Right renal pelvis (tissue), 4 donors: Measurements from ENCODE around the gene MSI2. TPM values are rescaled to one million over a fixed set of nuclear protein-coding genes. Genes with fewer than 3 reads are reported as not detected.

ENCODE experiments used
- DNase-seq, 4 donors: peaks; one replicate each; pipeline ENCODE4 v3.0.0-alpha.2; 2013; ENCODE audit warnings: low read depth in 4 of 4, low spot score in 3 of 4, missing footprints in 1 of 4
- polyA plus RNA-seq, 4 donors: library from polyadenylated mRNA; unstranded; fragments of 120-200 nt; gene quantifications; one replicate each; pipeline ENCODE4 v1.2.1, GENCODE V29; 2013; ENCODE audit not compliant: insufficient read length in 4 of 4

Gene MSI2
- polyA plus RNA-seq, 4 donors = 87.4 to 99.4 (median 98.4) TPM

- DNase-seq = no peak
These were observed 380.8 kb downstream of the MSI2 start for GRCh38 chr17:57636985-57637665.

DNA sequence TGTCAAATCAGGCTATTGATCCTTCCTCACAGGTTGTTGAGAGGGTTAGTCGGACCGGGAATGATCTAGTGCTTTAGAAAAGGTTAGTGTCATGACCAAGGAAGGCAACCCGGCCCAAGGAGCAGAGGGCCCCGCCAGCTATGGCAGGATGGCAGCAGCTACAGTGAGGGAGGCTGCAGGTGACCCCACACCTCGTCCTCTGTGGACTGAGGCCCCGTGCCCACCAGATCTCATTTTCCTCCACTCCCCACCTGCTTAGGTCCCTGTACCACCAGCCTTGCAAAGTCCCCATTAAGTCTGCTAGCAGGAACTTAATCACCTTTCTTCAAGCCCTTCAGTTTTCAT, 381.3 kb downstream of the MSI2 start:
- DNase-seq = no peak

DNA sequence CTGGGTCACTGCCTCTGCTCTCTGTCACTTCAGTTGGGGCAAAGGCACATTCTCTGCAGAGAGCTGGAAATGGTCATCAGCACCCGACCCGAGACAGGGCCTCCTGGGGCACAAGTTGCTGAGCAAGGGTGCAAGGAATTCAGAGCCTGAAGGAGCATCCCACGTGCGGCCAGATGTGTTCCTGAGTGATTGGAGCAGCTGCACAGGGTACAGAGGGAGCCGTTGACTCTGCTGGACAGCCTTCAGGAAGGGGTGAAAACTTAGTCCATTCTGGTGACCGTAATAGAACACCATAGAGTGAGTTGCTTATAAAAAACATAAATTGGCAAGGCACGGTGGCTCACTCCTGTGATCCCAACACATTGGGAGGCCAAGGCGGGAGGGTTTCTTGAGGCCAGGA, 382.0 kb downstream of the MSI2 start:
- DNase-seq = no peak

GRCh38 chr17:57639381-57639780, 383.1 kb downstream of the MSI2 start:
- no peak for DNase-seq

- no peak for DNase-seq
These were observed 383.8 kb downstream of the MSI2 start for GRCh38 chr17:57640079-57640478.

- no peak for DNase-seq
These were observed 385.4 kb downstream of the MSI2 start for GRCh38 chr17:57641761-57642160.

DNA sequence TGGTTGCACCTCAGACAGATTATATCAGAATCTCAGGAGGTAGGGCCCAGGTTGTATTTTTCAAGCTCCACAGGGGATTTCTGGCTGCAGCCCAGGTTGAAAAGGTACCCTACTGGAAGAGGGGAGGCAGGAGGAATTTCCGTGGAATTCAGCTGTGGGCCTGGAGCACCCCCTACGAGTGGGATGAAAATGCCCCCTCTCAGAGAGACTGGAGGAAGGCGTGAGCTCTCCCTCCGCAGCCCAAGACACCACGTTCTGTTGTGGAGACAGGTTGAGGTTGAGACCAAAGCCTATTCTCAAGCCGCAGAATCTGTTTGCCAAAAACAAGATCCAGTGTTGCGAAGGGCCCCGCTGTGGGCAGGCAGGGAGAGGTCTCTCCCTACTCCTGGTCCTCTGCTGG, 386.7 kb downstream of the MSI2 start:
- DNase-seq = no peak

DNA sequence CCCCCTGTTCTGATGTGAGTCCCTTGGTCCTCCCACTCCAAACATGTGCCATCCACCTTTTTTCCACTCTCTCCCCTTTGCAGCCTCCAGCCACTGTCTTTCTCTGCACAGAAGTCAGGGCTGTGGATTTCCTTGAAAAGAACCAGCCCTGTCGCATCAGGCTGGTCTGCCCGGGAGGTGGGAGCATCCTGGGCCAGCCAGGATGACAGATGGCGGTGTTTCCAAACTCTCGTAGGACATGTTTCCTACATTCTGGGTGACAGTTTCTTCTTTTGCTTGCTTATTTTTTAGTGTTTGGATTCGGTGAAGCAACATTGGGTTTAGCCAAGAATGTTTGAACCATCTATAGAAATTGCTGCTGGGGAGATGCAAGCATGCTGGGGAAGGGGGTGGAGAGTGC, 388.0 kb downstream of the MSI2 start:
- DNase-seq = no peak

DNA sequence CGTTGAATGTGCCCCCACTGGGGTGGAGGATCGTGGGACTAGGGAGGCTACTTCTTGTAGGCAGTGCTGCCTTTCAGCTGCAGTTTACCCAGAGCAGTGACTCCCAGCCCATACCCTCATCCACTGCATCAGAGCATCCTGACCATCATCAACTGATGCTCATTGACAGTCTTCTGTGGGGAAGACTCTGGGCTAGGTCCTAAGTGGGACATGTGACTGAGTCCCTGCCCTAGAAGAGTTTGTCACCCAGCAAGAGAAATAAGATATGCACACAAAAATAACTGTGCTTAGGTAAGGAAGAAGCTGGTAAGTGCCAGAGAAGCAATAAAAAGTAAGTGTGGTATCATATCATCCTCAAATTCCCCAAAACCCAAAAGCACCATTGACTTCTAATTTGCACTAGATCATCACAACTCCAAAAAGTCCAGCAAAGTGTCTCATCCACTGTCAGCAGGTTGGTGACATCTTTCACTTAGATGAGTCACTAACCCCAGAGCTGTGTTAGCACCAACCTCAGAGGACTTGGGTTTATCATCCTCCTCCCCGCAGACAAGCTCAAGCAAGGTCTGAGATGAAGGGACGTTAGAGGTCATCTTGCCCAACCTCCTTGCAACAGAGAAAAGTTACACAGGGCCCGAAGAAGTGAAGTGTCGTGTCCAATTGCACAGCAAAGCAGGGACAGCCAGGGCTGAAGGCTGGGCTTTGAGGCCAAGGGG, 389.8 kb downstream of the MSI2 start:
- no peak for DNase-seq

GRCh38 chr17:57648720-57649119, 392.4 kb downstream of the MSI2 start:
- DNase-seq = no peak

- DNase-seq = no peak
These were observed 392.9 kb downstream of the MSI2 start for GRCh38 chr17:57649191-57649590.

DNA sequence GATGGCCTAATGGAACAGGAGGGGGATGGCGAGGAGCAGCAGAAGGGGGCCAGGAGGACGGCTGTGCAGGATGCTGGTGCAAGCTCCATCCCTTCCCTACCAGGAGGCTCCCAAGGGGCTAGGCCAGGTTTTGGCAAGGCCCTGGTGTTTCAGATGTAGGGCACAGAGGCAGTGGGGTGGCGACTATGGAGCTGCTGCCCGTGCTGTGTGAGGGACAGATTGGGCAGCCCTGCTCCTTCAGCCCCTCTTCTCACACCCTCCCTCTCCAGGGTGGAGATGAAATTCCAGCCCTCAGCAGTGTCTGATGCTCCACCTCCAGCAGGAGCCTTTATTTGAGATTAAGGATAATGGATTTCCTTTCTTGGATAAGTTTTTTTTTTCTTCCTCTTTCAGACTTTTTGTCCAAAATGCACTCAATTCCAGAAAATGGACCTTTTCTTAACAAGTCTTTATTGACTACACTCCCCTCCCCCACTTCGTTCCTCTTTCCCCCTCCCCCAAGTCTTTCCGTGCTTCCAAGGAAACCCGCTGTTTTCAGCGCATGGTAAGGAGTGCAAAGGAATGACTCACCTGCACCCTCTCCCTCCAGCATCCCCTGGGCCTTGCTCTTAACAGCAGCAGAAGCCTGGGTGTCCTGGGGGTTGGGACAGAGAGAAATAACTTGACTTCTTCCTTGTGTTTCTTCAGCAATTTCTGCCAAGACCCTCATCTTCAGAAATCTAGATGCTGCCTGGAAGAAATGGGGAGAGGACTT, 393.6 kb downstream of the MSI2 start:
- no peak for DNase-seq

- DNase-seq = no peak
These were observed 394.2 kb downstream of the MSI2 start for GRCh38 chr17:57650548-57650947.

DNA sequence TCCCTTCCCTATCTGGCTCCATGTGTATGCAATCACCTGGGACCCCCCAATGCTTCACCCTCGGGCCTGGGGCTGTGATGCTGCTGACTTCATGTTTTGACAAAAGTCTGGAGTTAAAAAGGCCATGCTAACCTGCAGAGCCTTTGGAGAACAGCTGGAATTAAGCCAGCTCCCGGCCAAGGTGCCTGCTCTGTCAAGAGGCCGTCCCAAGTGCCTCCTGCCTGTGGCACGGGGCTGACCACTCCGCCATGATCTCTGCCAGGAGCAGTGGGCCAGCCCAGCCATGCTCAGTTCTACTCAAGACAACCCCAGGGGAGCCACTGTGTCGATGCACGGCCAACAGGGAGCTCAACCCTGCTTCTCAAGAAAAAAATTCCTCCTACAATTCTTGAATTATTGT, 395.1 kb downstream of the MSI2 start:
- DNase-seq = no peak

DNA sequence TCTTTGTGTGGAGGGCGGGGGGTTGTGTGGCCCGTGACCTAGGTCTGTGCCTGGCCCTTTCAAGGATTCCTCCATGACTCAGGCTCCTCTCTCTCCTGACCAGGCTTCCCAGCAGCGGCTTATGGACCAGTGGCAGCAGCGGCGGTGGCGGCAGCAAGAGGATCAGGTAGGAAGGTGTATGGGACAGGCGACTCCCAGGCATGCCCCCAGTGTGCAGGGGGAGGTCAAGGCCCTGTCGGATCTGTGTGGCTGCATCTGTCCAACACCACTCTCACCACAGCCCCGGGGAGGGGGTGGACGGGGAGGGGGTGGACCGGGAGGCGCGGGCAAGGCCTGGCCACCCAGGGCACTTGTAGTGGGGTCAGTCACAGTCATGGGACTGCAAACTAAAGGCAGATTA, 395.7 kb downstream of the MSI2 start:
- no peak for DNase-seq

DNA sequence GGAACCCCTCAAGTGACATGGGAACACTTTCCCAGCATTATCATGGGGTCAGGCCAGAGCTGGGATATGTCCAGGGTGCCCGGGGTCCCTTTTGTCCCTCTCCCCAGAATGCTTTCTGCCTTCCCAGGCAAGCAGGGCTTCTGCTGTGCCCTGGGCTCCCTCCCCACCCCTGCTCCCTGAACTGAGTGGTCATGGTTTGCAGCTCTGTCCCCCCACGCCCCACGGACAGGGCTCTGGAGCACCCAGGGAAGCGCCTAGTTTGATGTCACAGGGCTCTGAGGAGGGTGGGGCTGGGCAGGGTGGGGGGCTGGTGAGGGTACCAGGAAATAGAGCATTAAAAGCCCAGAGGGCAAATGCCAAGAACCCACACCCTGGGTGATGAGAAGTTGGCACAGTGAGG, 396.5 kb downstream of the MSI2 start:
- DNase-seq = no peak

DNA sequence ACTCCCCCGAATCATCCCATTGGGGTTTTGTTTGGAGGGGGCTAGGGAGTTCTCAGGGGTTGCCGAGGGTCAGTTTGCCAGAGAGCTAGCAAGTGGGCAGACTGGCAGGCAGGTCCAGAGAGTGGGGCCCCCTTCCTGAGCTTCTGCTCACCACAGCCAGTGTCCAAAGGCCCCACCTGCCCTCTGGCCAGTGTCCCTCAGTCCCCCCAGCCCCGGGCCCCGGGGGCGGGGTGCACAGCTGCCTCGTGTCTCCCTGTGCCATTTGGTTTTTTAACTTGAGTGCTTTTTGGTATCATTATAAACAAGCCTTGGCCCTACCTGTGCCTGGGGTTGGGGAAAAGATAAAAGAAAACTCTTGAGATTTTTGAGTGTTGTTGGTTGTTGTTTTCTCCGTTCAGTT, 397.0 kb downstream of the MSI2 start:
- no peak for DNase-seq

DNA sequence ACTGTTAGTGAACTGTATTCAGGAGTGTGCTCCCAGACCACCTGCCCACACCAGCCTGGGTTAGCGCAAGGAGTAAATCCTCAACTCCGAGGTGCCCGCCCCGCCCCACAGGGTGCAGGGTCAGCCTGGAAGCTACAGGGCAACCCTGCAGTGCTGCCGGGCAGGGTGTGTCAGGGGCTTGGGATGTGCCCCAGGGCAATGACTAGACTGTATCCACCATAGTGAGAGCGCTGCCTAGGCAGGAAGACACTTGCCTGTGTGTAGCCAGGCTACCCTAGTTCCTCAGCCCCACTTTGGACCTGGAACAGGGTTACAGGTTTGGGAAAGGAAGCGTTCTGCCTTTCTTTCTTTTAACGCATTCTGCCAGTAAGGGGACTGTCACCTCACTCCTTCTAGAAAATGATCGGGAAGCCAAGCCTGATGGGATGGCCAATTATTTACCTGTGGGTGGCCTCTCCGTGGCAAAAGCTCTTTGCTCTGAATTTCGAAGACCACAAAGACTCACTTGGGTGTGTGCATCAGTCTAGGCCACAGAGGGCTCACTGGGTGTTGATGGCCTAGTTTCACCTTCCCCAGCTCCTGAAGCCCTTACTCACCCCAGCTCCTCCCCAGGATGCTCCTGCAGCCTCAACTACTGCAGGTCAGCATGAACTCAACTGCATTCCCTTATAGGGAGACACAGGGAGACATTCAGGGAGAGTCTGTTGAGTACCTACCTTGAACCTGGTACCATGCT, 397.9 kb downstream of the MSI2 start:
- no peak for DNase-seq

- no peak for DNase-seq
These were observed 399.2 kb downstream of the MSI2 start for GRCh38 chr17:57655553-57655952.

DNA sequence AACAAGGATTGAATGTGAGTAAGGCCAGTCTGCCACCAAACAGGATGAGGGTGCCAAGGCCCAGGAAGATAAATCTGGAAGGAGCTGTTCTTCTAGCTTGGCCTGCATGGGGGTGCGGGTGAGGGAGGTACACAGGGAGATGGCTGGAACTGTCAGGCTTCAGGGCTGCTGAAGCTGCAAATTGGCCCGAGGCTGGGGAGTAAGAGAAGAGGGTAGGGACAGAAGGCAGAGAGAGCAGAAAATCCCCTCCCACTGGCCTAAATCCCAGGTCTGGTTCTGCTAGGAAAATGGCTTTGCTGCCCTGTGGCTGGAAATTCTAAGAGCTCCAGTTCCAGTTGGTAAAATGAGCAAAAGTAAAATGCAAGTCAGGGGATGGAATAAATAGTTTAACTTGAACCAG, 400.9 kb downstream of the MSI2 start:
- DNase-seq = no peak

- no peak for DNase-seq
These were observed 405.7 kb downstream of the MSI2 start for GRCh38 chr17:57662041-57662440.
